DND-41 (cell line): ENCODE results near the gene MYO1E.

Source experiments
- ATAC-seq: fragments of 200-7000 bp; cut with Tn5 transposase; 3 replicates; pipeline ENCODE4 v1.9.1; 2021; ENCODE audit warnings: low read depth; ENCODE audit not compliant: insufficient read depth
- DNase-seq: peaks from one replicate; pipeline ENCODE4 v3.0.0-alpha.2; 2020
- H2AFZ ChIP-seq: 2 replicates; pipeline ENCODE4 v1.6.0; 2012; ENCODE audit warnings: low read depth, low read length
- H3K27ac ChIP-seq: 2 replicates; pipeline ENCODE4 v1.5.1; 2012; ENCODE audit warnings: low read length, inconsistent platforms
- H3K27me3 ChIP-seq: fragments of 200-600 bp; sonication (generic); 2 replicates; pipeline ENCODE4 v1.6.0; 2012; ENCODE audit warnings: low read length, mild to moderate bottlenecking, inconsistent platforms; ENCODE audit not compliant: insufficient read depth, poor library complexity
- H3K36me3 ChIP-seq: 2 replicates; pipeline ENCODE4 v1.5.1; 2012; ENCODE audit warnings: low read length, inconsistent platforms; ENCODE audit not compliant: insufficient read depth
- H3K4me1 ChIP-seq: 2 replicates; pipeline ENCODE4 v1.5.1; 2012; ENCODE audit warnings: mild to moderate bottlenecking, low read length; ENCODE audit not compliant: insufficient read depth
- H3K4me2 ChIP-seq: 2 replicates; pipeline ENCODE4 v1.6.0; 2012; ENCODE audit warnings: mild to moderate bottlenecking, moderate library complexity, low read length, inconsistent platforms; ENCODE audit not compliant: insufficient read depth
- H3K4me3 ChIP-seq, 2 experiments: fragments of 200-600 bp in 1 of 2; shearing (Covaris generic) in 1 of 2; 2 replicates each; pipeline ENCODE4 v1.5.1; 2012 to 2016; ENCODE audit warnings: inconsistent platforms in 2 of 2, low read length in 2 of 2, mild to moderate bottlenecking in 2 of 2, low read depth in 1 of 2, moderate library complexity in 1 of 2
- H3K79me2 ChIP-seq: 2 replicates; pipeline ENCODE4 v1.6.0; 2012; ENCODE audit warnings: low read length, inconsistent platforms; ENCODE audit not compliant: insufficient read depth
- H3K9ac ChIP-seq: 2 replicates; pipeline ENCODE4 v1.6.0; 2012; ENCODE audit warnings: low read depth, mild to moderate bottlenecking, inconsistent platforms, low read length, moderate library complexity
- H3K9me3 ChIP-seq: 2 replicates; pipeline ENCODE4 v1.5.1; 2012; ENCODE audit warnings: low read length, moderate library complexity, mild to moderate bottlenecking, inconsistent platforms; ENCODE audit not compliant: insufficient read depth, severe bottlenecking
- H4K20me1 ChIP-seq: 2 replicates; pipeline ENCODE4 v1.6.0; 2012; ENCODE audit warnings: low read length; ENCODE audit not compliant: insufficient read depth
- CTCF ChIP-seq: IDR thresholded peaks from 2 replicates; pipeline ENCODE4 v1.5.1; 2012; ENCODE audit warnings: borderline replicate concordance, low read length, moderate library complexity, mild to moderate bottlenecking; ENCODE audit not compliant: poor library complexity, severe bottlenecking; ENCODE audit errors: extremely low read depth
- EZH2 ChIP-seq: IDR thresholded peaks from 3 replicates; pipeline ENCODE4 v1.6.1; 2012; ENCODE audit warnings: borderline replicate concordance, low read depth, mild to moderate bottlenecking, moderate library complexity, low read length, inconsistent platforms; ENCODE audit not compliant: severe bottlenecking

The MYO1E gene

GRCh38 chr15:59367022-59367451, 5.6 kb downstream of the MYO1E start:
- no peak overlapping the region for H3K9ac ChIP-seq
- no peak overlapping the region for H3K27ac ChIP-seq
- no peaks in the 10 kb centered on the region for H4K20me1 ChIP-seq
- no peak overlapping the region for H3K4me3 ChIP-seq
- H2AFZ ChIP-seq, result no peak overlapping the region
- ATAC-seq (no peak), DNase-seq (no peak)
- H3K4me1 ChIP-seq, result no peaks in the 10 kb centered on the region
- no peak for TF ChIP-seq EZH2
- no peak for TF ChIP-seq CTCF
- H3K4me2 ChIP-seq, result no peak overlapping the region
- no peaks in the 10 kb centered on the region for H3K9me3 ChIP-seq
- no peaks in the 10 kb centered on the region for H3K27me3 ChIP-seq
- no peaks in the 10 kb centered on the region for H3K36me3 ChIP-seq
- H3K79me2 ChIP-seq, result no peaks in the 10 kb centered on the region

GRCh38 chr15:59366333-59367021, 6.2 kb downstream of the MYO1E start:
- no peak overlapping the region for H3K27ac ChIP-seq
- DNase-seq (no peak), ATAC-seq (no peak)
- H3K4me2 ChIP-seq, result no peak overlapping the region
- no peaks in the 10 kb centered on the region for H3K9me3 ChIP-seq
- H3K36me3 ChIP-seq, result no peaks in the 10 kb centered on the region
- no peaks in the 10 kb centered on the region for H4K20me1 ChIP-seq
- H3K79me2 ChIP-seq, result no peaks in the 10 kb centered on the region
- no peak overlapping the region for H3K4me3 ChIP-seq
- H3K27me3 ChIP-seq, result no peaks in the 10 kb centered on the region
- no peak overlapping the region for H3K9ac ChIP-seq
- TF ChIP-seq CTCF (no peak), EZH2 (no peak)
- no peaks in the 10 kb centered on the region for H3K4me1 ChIP-seq
- no peak overlapping the region for H2AFZ ChIP-seq

GRCh38 chr15:59364248-59364647, 8.4 kb downstream of the MYO1E start:
- Histone ChIP-seq H3K36me3 (no peaks in the 10 kb centered on the region), H3K9me3 (no peaks in the 10 kb centered on the region), H3K9ac (no peak overlapping the region), H3K4me2 (no peak overlapping the region), H3K4me3 (no peak overlapping the region), H3K27ac (no peak overlapping the region), H3K4me1 (no peaks in the 10 kb centered on the region), H3K27me3 (no peaks in the 10 kb centered on the region), H4K20me1 (no peaks in the 10 kb centered on the region), H3K79me2 (no peaks in the 10 kb centered on the region), H2AFZ (no peak overlapping the region)
- no peak for TF ChIP-seq EZH2
- TF ChIP-seq CTCF, result no peak
- DNase-seq (no peak), ATAC-seq (no peak)

- H3K9ac ChIP-seq, result no peak overlapping the region
- DNase-seq, result no peak
- no peaks in the 10 kb centered on the region for H4K20me1 ChIP-seq
- H2AFZ ChIP-seq, result no peak overlapping the region
- TF ChIP-seq EZH2, result no peak
- TF ChIP-seq CTCF, result no peak
- no peak for ATAC-seq
- H3K79me2 ChIP-seq, result no peaks in the 10 kb centered on the region
- H3K27me3 ChIP-seq, result no peaks in the 10 kb centered on the region
- no peak overlapping the region for H3K4me2 ChIP-seq
- no peaks in the 10 kb centered on the region for H3K36me3 ChIP-seq
- no peaks in the 10 kb centered on the region for H3K4me1 ChIP-seq
- H3K4me3 ChIP-seq, result no peak overlapping the region
- H3K9me3 ChIP-seq, result no peaks in the 10 kb centered on the region
- H3K27ac ChIP-seq, result no peak overlapping the region
These were observed 10.3 kb downstream of the MYO1E start for GRCh38 chr15:59362331-59362730.
